Activated T-helper 1 cell treated with anti-CD3 and anti-CD28 coated beads, Interleukin-12 subunit alpha, Interleukin-12 subunit beta, Interleukin-2, Interleukin-4 antibody, amounts not matched to agents 30 ng/mL and 10 ng/mL and 1 ng/mL, durations not matched to agents 14 hours and 24 hours and 36 hours (primary cell): ENCODE results near the gene CASTOR1. TPM values are rescaled to one million over a fixed set of nuclear protein-coding genes. Genes with fewer than 3 reads are reported as not detected.
A peak's percentile ranks its signal among the peaks of the same experiment; 100 is the strongest.

Experiments
- DNase-seq: peaks from one replicate; pipeline ENCODE4 v3.0.0; 2021; ENCODE audit warnings: low spot score
- H3K27ac Mint-ChIP-seq: one replicate; pipeline ENCODE4 v1.8.0; 2021; ENCODE audit warnings: mild to moderate bottlenecking, mixed read lengths
- H3K27me3 Mint-ChIP-seq: one replicate; pipeline ENCODE4 v1.8.0; 2022; ENCODE audit warnings: mild to moderate bottlenecking, moderate library complexity, mixed read lengths; ENCODE audit not compliant: insufficient read depth
- H3K36me3 Mint-ChIP-seq: one replicate; pipeline ENCODE4 v1.8.0; 2021; ENCODE audit warnings: low read depth, mixed read lengths
- H3K4me1 Mint-ChIP-seq: one replicate; pipeline ENCODE4 v1.8.0; 2021; ENCODE audit warnings: low read depth, mixed read lengths
- H3K4me3 Mint-ChIP-seq: one replicate; pipeline ENCODE4 v1.8.0; 2021; ENCODE audit warnings: mild to moderate bottlenecking, moderate library complexity, mixed read lengths
- H3K9me3 Mint-ChIP-seq: one replicate; pipeline ENCODE4 v1.8.0; 2021; ENCODE audit warnings: mixed read lengths
- intact Hi-C: fragments of 100-400 bp; cut with micrococcal nuclease; formaldehyde crosslinking; loops from one replicate; pipeline ENCODE4 v1.15.1; 2024
- total RNA-seq: library from RNA; stranded (reverse); gene quantifications from 2 replicates; pipeline ENCODE4 v1.2.3, GENCODE V29; 2022

The CASTOR1 gene
- total RNA-seq, 1 donor from 2014 or later = 8.8 TPM

GRCh38 chr22:30292069-30292970, 3.0 kb upstream of the CASTOR1 start:
- DNase-seq = no peak
- no peak overlapping the region for H3K4me3 Mint-ChIP-seq
- no peak overlapping the region for H3K27ac Mint-ChIP-seq
- intact Hi-C loops = no loop called here
- H3K27me3 Mint-ChIP-seq = no peaks in the 10 kb centered on the region
- H3K36me3 Mint-ChIP-seq = peaks cover 13% of the 10 kb centered on the region
- H3K4me1 Mint-ChIP-seq = peaks cover 46% of the 10 kb centered on the region
- H3K9me3 Mint-ChIP-seq = no peaks in the 10 kb centered on the region

GRCh38 chr22:30291058-30291892, 2.0 kb upstream of the CASTOR1 start:
- no peak overlapping the region for H3K4me3 Mint-ChIP-seq
- no peaks in the 10 kb centered on the region for H3K27me3 Mint-ChIP-seq
- H3K27ac Mint-ChIP-seq = peak overlapping the region; percentile 81
- peaks cover 10% of the 10 kb centered on the region for H3K36me3 Mint-ChIP-seq
- intact Hi-C loops = no loop called here
- no peak for DNase-seq
- H3K9me3 Mint-ChIP-seq = no peaks in the 10 kb centered on the region
- peaks cover 45% of the 10 kb centered on the region for H3K4me1 Mint-ChIP-seq

- DNase-seq = no peak
Observed at GRCh38 chr22:30290342-30291057, 1.2 kb upstream of the CASTOR1 start.

GRCh38 chr22:30289980-30290313, 642 bp upstream of the CASTOR1 start:
- Mint-ChIP-seq H3K4me3 (peak overlapping the region; percentile 87), H3K4me1 (peaks cover 50% of the 10 kb centered on the region), H3K27me3 (no peaks in the 10 kb centered on the region), H3K36me3 (peaks cover 10% of the 10 kb centered on the region), H3K27ac (peak overlapping the region; percentile 81), H3K9me3 (no peaks in the 10 kb centered on the region)
- intact Hi-C loops = loop anchor here (1.0 to 5.0 kb wide), 9 partner anchors 16 to 523 kb away; partner anchors contain the start of genes CCDC157, LIF, PES1 and TBC1D10A
- DNase-seq = no peak

More at GRCh38 chr22:30290342-30291057, 1.2 kb upstream of the CASTOR1 start:
- peaks cover 10% of the 10 kb centered on the region for H3K36me3 Mint-ChIP-seq
- H3K27me3 Mint-ChIP-seq = no peaks in the 10 kb centered on the region
- H3K27ac Mint-ChIP-seq = peak overlapping the region; percentile 81
- intact Hi-C loops = no loop called here
- no peaks in the 10 kb centered on the region for H3K9me3 Mint-ChIP-seq
- H3K4me3 Mint-ChIP-seq = peak overlapping the region; percentile 87
- H3K4me1 Mint-ChIP-seq = peaks cover 46% of the 10 kb centered on the region

GRCh38 chr22:30288419-30289140, 725 bp downstream of the CASTOR1 start:
- intact Hi-C loops = loop anchor here (1.0 to 5.0 kb wide), 9 partner anchors 18 to 521 kb away; partner anchors contain the start of genes CCDC157, LIF, PES1 and TBC1D10A
- Mint-ChIP-seq H3K4me1 (peaks cover 53% of the 10 kb centered on the region), H3K9me3 (no peaks in the 10 kb centered on the region), H3K27me3 (no peaks in the 10 kb centered on the region), H3K36me3 (peaks cover 9% of the 10 kb centered on the region), H3K27ac (peak overlapping the region; percentile 40), H3K4me3 (peak overlapping the region; percentile 86)
- DNase-seq = no peak

GRCh38 chr22:30287648-30288418, 1.5 kb downstream of the CASTOR1 start:
- peak; percentile 80 for DNase-seq
- H3K9me3 Mint-ChIP-seq = no peaks in the 10 kb centered on the region
- intact Hi-C loops = loop anchor here (1.0 to 5.0 kb wide), 4 partner anchors 22 to 304 kb away; partner anchors contain the start of genes OSM, PES1 and RNF215
- H3K27ac Mint-ChIP-seq = peak overlapping the region; percentile 73
- H3K36me3 Mint-ChIP-seq = peaks cover 3% of the 10 kb centered on the region
- H3K27me3 Mint-ChIP-seq = no peaks in the 10 kb centered on the region
- peak overlapping the region; percentile 86 for H3K4me3 Mint-ChIP-seq
- peaks cover 60% of the 10 kb centered on the region for H3K4me1 Mint-ChIP-seq

DNA sequence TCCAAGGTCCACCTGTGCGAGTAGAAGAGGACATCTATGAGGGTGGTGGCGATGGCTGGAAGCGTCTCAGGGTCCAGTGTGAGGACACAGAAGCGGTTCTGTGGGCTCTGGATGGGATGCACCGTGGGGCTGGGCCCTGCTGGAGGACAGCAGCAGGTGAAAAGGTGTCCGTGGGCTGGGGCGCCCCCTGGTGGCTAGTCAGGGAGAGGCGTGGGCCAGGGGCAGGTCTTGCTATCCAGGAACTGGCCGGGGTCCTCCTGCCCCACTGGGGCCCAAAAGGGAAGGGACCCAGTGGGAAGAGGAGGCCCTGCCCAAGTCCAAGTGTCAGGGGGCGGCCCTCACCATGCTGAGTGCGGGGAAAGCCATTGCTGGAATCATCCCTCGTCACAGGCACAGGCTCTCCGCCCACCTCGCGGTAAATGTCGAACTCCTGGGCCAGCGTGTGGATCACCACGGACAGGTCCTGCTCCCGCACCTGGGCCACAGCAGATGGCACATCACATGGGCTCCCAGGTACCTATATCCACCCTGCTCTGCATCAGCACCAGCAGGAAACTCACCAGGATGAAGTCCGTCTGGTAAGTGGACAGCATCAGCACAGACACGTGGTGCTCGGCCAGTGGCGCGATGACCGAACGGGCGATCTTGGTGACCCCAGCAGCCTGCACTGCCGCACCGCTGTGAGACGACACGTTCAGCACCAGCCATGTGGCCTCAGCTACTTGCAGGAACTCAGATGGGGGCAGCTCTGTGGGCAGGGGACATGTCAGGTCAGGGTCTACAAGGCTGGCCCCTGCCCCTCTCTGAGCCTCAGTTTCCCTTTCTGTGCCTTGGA, 2.3 kb downstream of the CASTOR1 start:
- H3K36me3 Mint-ChIP-seq = peaks cover 3% of the 10 kb centered on the region
- no peaks in the 10 kb centered on the region for H3K9me3 Mint-ChIP-seq
- peaks cover 68% of the 10 kb centered on the region for H3K4me1 Mint-ChIP-seq
- peak overlapping the region; percentile 61 for H3K27ac Mint-ChIP-seq
- intact Hi-C loops = loop anchor here (1.0 to 5.0 kb wide), 4 partner anchors 21 to 305 kb away; partner anchors contain the start of genes OSM, PES1 and RNF215
- no peak overlapping the region for H3K4me3 Mint-ChIP-seq
- no peaks in the 10 kb centered on the region for H3K27me3 Mint-ChIP-seq
- peak; percentile 81 for DNase-seq

- H3K4me3 Mint-ChIP-seq = no peak overlapping the region
- H3K27me3 Mint-ChIP-seq = no peaks in the 10 kb centered on the region
- intact Hi-C loops = loop anchor here (5.0 kb wide), 1 partner anchor 306 kb away; the partner anchor contains the start of gene PES1
- peak overlapping the region; percentile 61 for H3K27ac Mint-ChIP-seq
- H3K4me1 Mint-ChIP-seq = peaks cover 65% of the 10 kb centered on the region
- H3K36me3 Mint-ChIP-seq = peaks cover 3% of the 10 kb centered on the region
- no peaks in the 10 kb centered on the region for H3K9me3 Mint-ChIP-seq
- DNase-seq = no peak
Observed at GRCh38 chr22:30286331-30286730, 3.0 kb downstream of the CASTOR1 start.

GRCh38 chr22:30285846-30286200, 3.5 kb downstream of the CASTOR1 start:
- Mint-ChIP-seq H3K4me3 (no peak overlapping the region), H3K9me3 (no peaks in the 10 kb centered on the region), H3K27ac (no peak overlapping the region), H3K36me3 (peaks cover 3% of the 10 kb centered on the region), H3K27me3 (no peaks in the 10 kb centered on the region), H3K4me1 (peaks cover 61% of the 10 kb centered on the region)
- intact Hi-C loops = loop anchor here (5.0 kb wide), 1 partner anchor 306 kb away; the partner anchor contains the start of gene PES1
- DNase-seq = no peak

DNA sequence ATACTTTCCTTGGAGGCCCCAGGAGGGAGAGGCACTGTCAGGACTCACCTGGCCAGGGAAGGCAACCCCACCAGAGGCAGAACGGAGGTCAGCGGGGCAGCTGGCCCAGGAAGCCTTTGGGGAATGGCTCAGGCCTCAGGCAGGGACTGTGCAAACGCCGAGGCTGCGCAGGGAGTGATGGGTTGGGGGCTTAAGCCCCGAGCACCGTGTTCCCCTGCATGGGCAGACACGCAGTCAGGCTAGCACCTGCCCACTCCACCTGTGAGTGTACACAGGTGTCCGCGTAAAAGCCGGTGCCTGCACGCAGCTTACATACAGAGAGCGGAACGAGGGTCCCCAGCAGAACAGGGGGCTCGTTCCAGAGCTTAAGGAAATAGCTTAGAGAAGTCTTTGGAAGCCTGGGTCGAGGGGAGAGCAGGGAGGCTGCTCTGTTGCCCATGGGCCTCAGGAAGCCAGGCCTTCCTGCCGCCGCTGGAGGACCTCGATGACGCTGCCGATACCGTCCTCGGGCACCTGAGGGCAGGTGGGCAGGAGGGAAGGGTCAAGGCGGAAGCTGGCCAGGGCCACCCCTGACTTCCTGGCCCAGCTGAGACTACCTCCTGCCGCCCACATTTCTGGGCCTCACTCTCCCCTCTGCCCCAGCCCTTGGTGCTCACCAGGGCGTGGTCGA, 4.0 kb downstream of the CASTOR1 start:
- H3K27ac Mint-ChIP-seq = peak overlapping the region; percentile 80
- peaks cover 56% of the 10 kb centered on the region for H3K4me1 Mint-ChIP-seq
- H3K36me3 Mint-ChIP-seq = peaks cover 3% of the 10 kb centered on the region
- intact Hi-C loops = loop anchor here (5.0 kb wide), 1 partner anchor 307 kb away; the partner anchor contains the start of gene PES1
- no peaks in the 10 kb centered on the region for H3K27me3 Mint-ChIP-seq
- no peaks in the 10 kb centered on the region for H3K9me3 Mint-ChIP-seq
- no peak for DNase-seq
- H3K4me3 Mint-ChIP-seq = peak overlapping the region; percentile 15
